GM10248 (cell line): ENCODE results near the gene CMIP.

Experiments used
- CTCF ChIA-PET: fragments of 300-600 bp; sonication (Branson Sonifier 250); formaldehyde crosslinking; extraction: SDS; loops from one replicate; lab custom pipeline; 2021; ENCODE audit warnings: antibody characterized with exemption; lab: Yijun Ruan, JAX
- POLR2A ChIA-PET: fragments of 350-650 bp; sonication (Branson Sonifier 250); formaldehyde crosslinking; extraction: SDS; loops from one replicate; lab custom pipeline; 2020; ENCODE audit warnings: antibody characterized with exemption; lab: Yijun Ruan, JAX
- DNase-seq: peaks from one replicate; pipeline ENCODE4 v3.0.0; 2012; ENCODE audit errors: extremely low spot score
- CTCF ChIP-seq: IDR thresholded peaks from 2 replicates; pipeline ENCODE4 v1.5.1; 2012; ENCODE audit warnings: mild to moderate bottlenecking, low read depth; ENCODE audit errors: extremely low read depth, missing control alignments, control extremely low read depth

The CMIP gene

GRCh38 chr16:81600275-81600674 lies 155.7 kb downstream of the CMIP start:
- ChIA-PET POLR2A (no interaction called here), CTCF (interaction anchor here (1.3 kb wide), 1 partner anchor 11 kb away, joined by 3 read pairs; no protein-coding TSS in a partner anchor)
- no peak for DNase-seq
- TF ChIP-seq CTCF = no peak

DNA sequence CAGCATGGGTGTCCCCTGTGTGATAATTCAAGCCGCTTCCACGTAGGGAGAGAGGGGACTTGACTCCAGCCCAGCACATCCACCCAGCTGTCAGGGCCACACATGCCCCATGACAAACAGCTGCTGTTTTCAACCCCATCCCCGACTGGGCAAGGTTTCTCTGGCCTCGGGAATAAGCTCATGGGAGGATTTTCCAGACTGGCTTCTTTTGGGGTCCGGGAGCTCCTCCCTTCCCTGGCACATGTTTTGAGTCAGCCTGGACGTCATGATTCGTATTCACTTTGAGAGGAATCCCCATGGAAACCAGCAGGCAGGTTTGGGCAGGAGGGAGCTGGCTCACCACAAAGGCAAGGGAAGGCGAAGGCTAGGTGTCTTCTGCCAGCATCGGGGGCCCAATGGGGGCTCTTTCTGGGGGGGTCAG lies 156.4 kb downstream of the CMIP start:
- no peak for TF ChIP-seq CTCF
- CTCF ChIA-PET = interaction anchor here (0.7 kb wide), 1 partner anchor 15 kb away, joined by 3 read pairs; no protein-coding TSS in a partner anchor
- POLR2A ChIA-PET = no interaction called here
- DNase-seq = no peak

DNA sequence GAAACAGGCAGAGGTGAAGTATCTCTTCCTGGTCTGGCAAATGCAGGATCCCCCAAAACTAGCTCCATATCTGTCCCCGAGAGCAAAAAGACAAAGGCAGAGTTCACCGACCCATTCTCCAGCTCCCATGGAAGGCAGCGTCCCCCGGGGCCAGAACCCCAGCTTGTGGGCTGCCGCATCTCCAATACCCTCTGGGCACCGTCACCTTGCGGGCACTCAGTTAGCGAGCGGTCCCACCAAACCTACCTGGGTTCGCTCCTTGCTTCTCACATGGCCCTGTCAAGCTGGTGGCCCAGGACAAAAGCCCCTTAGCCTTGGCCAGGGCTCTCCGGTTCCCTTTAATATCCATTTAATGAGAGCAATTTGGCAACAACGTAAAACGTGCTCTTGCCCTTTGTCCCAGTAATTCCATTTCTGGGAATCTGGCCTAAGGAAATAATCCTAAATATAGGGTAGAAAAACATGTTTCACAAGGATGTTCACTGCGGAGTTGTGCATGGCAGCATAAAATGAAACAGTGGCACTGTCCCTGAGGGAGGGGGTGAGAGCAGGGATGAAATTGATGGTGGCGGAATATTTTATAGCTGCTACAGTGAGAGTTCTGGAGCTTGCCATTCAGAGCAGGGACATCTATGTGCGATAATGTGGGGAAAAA lies 157.1 kb downstream of the CMIP start:
- ChIA-PET POLR2A (no interaction called here), CTCF (interaction anchor here (0.9 to 1.3 kb wide), 2 partner anchors 21 to 132 kb away, joined by 3 to 4 read pairs; no protein-coding TSS in a partner anchor)
- TF ChIP-seq CTCF = no peak
- no peak for DNase-seq

- POLR2A ChIA-PET = no interaction called here
- TF ChIP-seq CTCF = no peak
- CTCF ChIA-PET = interaction anchor here (0.9 to 1.3 kb wide), 2 partner anchors 20 to 132 kb away, joined by 3 to 4 read pairs; no protein-coding TSS in a partner anchor
- DNase-seq = no peak
Observed at GRCh38 chr16:81602256-81602776, 157.7 kb downstream of the CMIP start.

DNA sequence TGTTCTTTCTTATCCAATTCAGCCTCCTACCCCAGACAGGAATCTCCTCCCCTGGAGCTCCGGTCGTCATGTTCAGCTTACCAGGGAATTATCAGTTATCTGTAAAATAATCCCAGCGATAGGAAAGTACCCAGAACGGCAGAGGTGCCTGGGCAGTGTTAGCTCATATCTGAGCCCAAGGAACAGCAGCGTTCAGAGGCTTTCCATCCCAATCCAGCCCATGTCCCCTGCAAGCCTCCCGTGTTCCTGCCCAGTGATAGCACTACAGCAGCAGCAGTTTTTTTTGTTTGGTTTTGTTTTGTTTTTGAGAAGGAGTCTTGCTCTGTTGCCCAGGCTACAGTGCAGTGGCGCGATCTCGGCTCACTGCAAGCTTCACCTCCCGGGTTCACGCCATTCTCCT lies 158.2 kb downstream of the CMIP start:
- TF ChIP-seq CTCF = no peak
- ChIA-PET CTCF (interaction anchor here (1.3 kb wide), 1 partner anchor 133 kb away, joined by 3 read pairs; no protein-coding TSS in a partner anchor), POLR2A (no interaction called here)
- no peak for DNase-seq

DNA sequence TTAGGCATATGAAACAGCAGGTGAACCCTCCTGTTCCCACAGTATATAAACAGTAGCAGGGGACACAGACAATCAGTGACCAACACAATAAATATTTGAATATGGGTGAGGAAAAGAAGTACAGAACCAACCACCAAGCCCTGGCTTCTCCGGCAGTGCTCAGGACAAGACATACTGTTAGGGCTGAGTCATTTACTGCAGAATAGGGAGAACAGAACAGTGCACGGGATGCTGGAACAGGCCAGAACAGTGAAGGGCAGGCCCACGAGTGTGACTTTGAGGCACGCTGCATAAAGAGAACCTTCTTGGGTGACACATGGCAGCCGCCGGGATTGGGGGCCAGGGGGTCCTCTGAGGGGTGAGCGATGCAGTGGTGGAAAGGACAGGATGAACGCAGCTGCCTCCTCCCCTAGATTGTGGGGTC lies 160.4 kb downstream of the CMIP start:
- ChIA-PET CTCF (no interaction called here), POLR2A (no interaction called here)
- DNase-seq = no peak
- no peak for TF ChIP-seq CTCF
